Skeletal muscle cell (primary cell): ENCODE measurements around the gene PTPRD.

Experiments
- DNase-seq: peaks from one replicate; pipeline ENCODE4 v3.0.0-alpha.2; 2010; ENCODE audit warnings: low read depth
- H3K4me3 ChIP-seq: 2 replicates; pipeline ENCODE4 v1.5.1; 2011; ENCODE audit warnings: low read depth, mild to moderate bottlenecking, control low read depth, low read length, moderate library complexity

Gene PTPRD

GRCh38 chr9:8762479-8763085, 1850.2 kb downstream of the PTPRD start:
- H3K4me3 ChIP-seq = no peak overlapping the region
- no peak for DNase-seq

GRCh38 chr9:8760000-8760767, 1852.6 kb downstream of the PTPRD start:
- DNase-seq = no peak
- H3K4me3 ChIP-seq = no peak overlapping the region

DNA sequence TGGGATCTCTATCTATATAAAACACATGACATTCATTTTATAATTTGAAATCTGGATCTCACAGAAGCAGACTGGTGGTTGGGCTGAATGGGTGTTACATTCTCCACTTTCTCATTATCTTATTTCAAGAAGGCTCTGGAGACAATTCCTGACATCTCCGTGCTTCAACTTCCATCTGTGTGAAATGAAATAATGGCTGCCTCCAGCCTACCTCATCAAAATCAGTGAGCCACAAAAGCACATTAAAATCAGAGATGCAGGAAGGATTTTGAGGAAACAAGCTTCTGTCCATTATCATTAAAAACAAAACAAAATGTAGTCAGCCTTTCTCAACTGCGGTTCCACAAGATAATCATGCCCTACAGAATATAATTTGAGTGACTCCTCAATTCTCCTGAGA, 1854.9 kb downstream of the PTPRD start:
- no peak overlapping the region for H3K4me3 ChIP-seq
- no peak for DNase-seq

- no peak for DNase-seq
- no peak overlapping the region for H3K4me3 ChIP-seq
Measured at GRCh38 chr9:8754751-8755150, 1858.1 kb downstream of the PTPRD start.

DNA sequence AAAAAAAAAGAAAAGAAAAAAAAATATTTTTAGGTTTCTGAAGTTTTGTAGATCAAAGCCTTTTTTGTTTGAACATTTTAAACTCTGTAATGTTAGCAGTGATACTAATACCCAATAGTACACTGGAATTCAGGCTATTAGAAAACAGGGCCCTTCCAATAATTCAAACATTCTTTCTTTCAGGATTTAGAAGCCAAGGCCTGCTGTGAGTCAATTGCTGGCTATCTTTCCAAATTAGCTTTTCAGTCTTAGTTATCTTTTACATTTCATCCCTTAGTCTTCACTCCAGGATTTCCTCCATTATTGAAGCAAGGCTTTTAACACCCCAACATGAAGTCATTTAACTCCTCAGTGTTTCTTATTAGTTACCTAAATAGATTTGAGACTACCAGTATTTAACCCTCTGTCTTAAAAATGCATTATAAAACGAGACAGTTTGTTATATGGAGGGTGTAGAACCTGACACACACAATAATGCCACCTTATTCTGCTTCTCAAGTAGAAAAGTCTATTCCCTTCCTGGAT, 1861.3 kb downstream of the PTPRD start:
- DNase-seq = no peak
- no peak overlapping the region for H3K4me3 ChIP-seq

DNA sequence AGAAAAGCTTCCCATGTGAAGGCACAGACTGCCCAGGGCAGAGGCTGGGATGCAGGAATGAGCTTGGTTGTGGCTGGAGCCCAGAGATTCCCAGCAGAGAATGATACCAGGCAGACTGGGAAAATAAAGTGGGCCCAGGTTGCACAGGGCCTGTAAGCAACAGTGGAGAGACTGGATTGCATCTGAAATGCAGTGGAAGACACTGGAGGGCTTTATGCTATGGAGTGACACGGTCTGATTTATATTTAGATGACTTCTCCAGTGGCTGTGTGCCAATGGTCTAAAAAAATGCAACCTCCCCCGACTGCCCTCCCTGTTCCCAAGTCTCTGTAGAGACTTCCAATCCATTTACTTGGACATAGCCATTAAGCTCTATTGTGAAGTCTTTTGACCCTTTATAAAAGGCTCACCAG, 1862.2 kb downstream of the PTPRD start:
- DNase-seq = no peak
- no peak overlapping the region for H3K4me3 ChIP-seq

GRCh38 chr9:8745347-8745746, 1867.5 kb downstream of the PTPRD start:
- H3K4me3 ChIP-seq = no peak overlapping the region
- no peak for DNase-seq

GRCh38 chr9:8738945-8739344, 1873.9 kb downstream of the PTPRD start:
- no peak for DNase-seq
- H3K4me3 ChIP-seq = no peak overlapping the region

- DNase-seq = no peak
Measured at GRCh38 chr9:8736805-8737204, 1876.0 kb downstream of the PTPRD start.

GRCh38 chr9:8734760-8735159, 1878.0 kb downstream of the PTPRD start:
- no peak for DNase-seq
- H3K4me3 ChIP-seq = no peak overlapping the region

More at GRCh38 chr9:8736805-8737204, 1876.0 kb downstream of the PTPRD start:
- H3K4me3 ChIP-seq = no peak overlapping the region

DNA sequence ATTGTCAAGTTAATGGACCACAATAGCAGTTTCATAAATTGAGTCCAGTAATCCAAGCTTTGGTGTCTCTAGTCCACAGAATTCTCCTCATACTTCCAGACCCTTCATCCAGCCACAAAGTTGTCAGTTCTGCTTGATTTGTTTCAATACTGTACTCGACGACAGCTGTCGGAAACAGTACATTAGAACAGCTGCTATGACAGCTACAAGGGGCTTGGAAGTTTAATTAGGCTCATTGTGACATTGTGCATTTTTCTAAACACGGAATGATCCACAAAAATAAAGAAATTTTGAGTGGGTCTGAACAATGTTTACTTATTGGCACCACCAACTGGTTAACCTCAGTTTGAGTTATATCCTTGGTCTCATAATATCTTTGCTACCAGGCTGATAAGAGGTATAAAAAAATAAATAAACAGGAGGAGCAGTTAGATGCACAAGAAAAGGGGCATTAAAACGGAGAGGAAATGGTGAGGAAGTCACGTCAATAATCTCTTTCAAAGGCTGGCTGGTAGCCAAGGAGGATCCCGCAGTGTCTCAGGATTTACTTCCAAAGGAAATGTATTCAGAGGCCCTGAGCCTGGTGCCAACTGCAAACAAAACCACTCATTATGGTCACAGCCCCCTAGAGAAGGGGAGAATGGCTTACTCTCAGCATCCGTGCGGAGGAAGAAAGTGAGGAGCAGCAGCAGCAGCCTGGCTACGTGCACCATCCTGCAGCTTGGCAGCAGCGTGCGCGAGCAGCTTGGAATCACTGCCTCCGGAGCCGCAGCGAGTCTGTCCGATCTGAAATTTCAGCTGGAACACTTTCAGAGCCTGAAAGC, 1879.5 kb downstream of the PTPRD start:
- peak; percentile 41 for DNase-seq
- H3K4me3 ChIP-seq = peak overlapping the region; percentile 29

DNA sequence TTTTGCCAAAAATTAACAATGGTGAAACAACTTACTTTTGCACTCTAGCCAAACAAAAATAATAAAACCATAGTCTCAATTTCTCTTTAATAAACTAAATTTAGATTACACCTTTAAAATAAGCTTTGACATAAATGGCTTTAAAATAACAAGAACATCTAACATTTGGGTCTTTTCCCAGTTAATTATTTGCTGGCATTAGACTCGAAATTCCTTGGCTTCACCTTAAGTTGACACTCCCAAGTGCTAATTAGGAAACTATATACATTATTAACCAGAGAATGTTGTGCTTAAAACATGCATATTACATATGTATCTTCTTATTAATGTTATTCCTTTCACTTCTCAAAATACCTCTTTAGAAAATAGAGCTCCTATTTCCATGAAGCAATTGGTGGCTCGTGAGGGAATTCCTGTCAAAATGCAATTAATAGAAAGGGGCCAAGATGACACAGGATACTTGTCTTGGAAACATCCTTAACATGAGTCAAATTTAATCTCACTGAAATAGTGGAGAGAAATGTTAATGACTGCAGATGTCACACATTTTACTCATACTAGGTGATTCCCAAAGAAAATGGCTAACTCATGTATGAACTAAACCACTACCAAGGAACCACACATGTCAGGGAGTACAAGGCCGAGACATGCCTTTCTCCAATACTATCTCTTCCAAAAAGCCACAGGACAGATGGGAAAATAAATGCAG, 1880.3 kb downstream of the PTPRD start:
- no peak overlapping the region for H3K4me3 ChIP-seq
- DNase-seq = no peak

GRCh38 chr9:8730618-8731017, 1882.2 kb downstream of the PTPRD start:
- no peak overlapping the region for H3K4me3 ChIP-seq
- no peak for DNase-seq

- no peak overlapping the region for H3K4me3 ChIP-seq
- DNase-seq = no peak
Measured at GRCh38 chr9:8728910-8729309, 1883.9 kb downstream of the PTPRD start.

DNA sequence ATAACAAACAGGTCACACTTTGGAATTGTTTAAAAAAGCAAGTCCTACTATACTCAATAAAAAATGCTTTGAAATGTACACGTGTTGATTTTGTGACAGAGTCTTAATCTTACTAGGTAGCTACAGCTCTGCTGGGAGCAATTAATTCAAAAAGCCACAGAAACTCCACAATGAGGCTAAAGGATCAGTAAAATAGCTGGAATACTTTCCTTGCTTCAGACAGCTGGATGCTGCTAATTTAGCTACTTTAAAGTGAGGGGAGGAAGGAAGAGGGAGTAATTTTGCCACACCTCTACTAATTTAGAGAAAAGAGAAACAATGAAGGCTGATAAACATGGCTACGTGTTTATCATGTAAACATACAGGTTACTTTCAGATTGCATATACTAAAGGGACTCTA, 1885.6 kb downstream of the PTPRD start:
- no peak overlapping the region for H3K4me3 ChIP-seq
- no peak for DNase-seq

DNA sequence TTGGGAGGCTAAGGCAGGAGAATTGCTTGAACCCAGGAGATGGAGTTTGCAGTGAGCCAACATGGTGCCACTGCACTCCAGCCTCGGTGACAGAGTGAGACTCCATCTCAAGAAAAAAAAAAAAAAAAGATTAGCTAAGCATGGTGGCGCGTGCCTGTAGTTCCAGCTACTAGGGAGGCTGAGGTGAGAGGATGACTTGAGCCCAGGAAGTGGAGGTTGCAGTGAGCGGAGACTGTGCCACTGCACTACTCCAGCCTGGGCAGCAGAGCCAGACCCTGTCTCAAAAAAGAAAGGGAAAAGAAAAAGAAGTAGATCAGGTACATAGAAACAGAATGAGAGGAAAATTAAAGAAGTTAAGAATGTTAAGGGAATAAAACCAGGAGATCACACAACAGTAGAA, 1886.1 kb downstream of the PTPRD start:
- H3K4me3 ChIP-seq = no peak overlapping the region
- no peak for DNase-seq

DNA sequence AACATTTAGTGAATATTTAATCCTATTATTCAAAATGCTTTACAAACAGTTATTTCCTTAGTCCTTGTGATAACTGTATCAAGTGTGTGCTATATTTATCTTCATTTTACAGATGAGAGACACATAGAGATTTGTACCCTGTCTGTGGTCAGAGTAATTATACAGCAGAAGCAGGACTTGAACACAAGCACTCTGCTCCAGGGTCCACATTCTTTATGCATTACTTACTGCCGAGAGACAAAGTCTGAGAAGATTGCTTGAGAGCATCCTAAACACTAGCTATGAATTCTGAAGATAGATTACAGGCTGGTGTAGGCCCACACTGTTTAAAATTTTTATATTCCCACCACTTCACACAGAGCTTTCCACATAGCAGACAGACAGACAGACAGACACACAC, 1887.2 kb downstream of the PTPRD start:
- H3K4me3 ChIP-seq = no peak overlapping the region
- no peak for DNase-seq

DNA sequence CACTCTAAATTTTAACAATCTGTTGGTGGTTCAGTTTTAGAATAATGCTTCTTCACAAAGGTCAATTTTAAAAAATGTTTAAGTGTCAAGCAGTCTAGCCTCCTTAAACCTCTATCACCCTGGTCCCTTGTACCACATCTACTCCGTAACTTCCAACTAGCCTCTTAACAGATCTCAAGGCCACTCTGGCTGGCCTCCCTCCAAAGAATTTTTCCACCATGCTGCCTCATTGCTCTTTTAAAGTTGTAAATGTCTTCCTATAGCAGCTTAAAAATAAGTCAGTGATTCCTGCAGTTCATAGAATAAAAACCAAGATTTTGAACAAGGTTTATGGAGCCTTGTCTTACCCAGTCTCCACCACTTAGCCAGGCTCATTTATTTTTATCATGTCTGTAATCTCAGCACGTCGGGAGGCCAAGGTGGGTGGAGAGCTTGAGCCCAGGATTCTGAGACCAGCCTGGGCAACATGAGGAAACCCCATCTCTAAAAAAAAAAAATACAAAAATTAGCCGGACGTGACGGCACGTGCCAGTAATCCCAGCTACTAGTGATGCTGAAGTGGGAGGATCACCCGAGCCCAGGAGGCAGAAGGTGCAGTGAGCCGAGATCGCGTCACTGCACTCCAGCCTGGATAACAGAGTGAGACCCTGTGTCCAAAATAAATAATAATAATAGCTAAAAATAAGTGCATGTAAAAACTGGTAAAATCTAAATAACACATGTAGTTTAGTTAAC, 1888.4 kb downstream of the PTPRD start:
- H3K4me3 ChIP-seq = no peak overlapping the region
- DNase-seq = no peak

- DNase-seq = no peak
- H3K4me3 ChIP-seq = no peak overlapping the region
Measured at GRCh38 chr9:8723195-8723594, 1889.6 kb downstream of the PTPRD start.
